ENCODE measurements around the gene SMC3.
"Not testable (repeated sequence)": the region's sequence is repeated elsewhere in the genome, so short reads cannot be mapped to it uniquely, and the experiment has no call there.

Gene SMC3

DNA sequence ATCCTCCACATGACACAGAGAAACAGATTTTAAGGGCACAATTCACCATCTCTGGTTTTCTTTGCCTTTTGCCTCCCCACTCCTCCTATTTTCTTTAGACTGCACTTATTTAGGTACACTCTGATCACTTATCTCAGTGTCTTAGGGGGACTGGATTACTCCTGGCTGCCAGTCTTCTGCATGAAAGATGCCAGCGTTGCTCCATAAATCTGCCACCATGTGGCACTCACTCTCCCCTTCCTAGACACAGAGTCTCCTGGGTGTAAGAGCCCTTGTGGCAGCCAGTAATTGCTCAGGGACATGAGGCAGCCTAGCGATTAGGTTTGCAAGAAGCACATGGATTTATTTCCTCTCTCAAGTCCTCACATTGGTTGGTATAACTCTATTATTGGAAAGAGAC is 42.1 kb downstream of the SMC3 start:
- Histone ChIP-seq H3K4me1 (ENCODE audit: control insufficient read depth in 5 of 5, insufficient read depth in 5 of 5, low read length in 5 of 5) (peaks cover 0 to 13% (median 5%) of the 10 kb centered on the region in 5 donors), H3K27me3 (ENCODE audit: control insufficient read depth in 5 of 5, insufficient read depth in 4 of 5, low read length in 5 of 5) (no peaks in the 10 kb centered on the region), H3K9me3 (ENCODE audit: control insufficient read depth in 5 of 5, low read length in 5 of 5) (no peaks in the 10 kb centered on the region), H3K4me3 (ENCODE audit: low read depth in 1 of 5, low read length in 5 of 5) (no peak overlapping the region), H3K9ac (ENCODE audit: low read length in 5 of 5) (no peak overlapping the region), H3K36me3 (ENCODE audit: control insufficient read depth in 5 of 5, insufficient read depth in 5 of 5, low read length in 5 of 5) (peaks cover 10 to 17% (median 12%) of the 10 kb centered on the region in 5 donors), H3K27ac (ENCODE audit: low read depth, low read length) (no peak overlapping the region)

DNA sequence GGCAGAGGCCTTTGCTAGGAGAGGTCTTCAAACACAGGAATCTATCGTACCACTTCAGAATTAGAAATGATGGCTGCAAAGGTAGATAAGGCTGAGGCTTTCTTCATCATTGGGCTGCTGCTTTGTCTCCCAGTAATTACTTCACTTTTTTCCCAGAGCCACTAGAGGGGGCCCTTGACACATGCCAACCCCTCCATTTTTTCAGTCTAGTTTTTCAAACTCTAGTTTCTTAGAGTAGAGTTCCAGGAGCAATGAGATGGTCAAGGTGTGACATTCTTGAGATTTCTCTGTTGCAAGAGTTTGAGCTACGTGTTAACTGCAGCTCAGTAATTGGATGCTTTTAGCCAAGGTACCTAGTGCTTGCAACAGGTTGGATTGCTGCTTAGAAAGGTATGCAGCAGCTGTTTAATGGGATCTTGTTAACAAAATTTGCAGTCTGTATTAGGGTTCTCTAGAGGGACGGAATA is 42.8 kb downstream of the SMC3 start:
- peaks cover 0 to 13% (median 5%) of the 10 kb centered on the region in 5 donors for H3K4me1 ChIP-seq (ENCODE audit: control insufficient read depth in 5 of 5, insufficient read depth in 5 of 5, low read length in 5 of 5)
- no peak overlapping the region for H3K9ac ChIP-seq (ENCODE audit: low read length in 5 of 5)
- H3K27ac ChIP-seq (ENCODE audit: low read depth, low read length): no peak overlapping the region
- no peak overlapping the region for H3K4me3 ChIP-seq (ENCODE audit: low read depth in 1 of 5, low read length in 5 of 5)
- no peaks in the 10 kb centered on the region for H3K9me3 ChIP-seq (ENCODE audit: control insufficient read depth in 5 of 5, low read length in 5 of 5)
- peaks cover 4 to 10% (median 8%) of the 10 kb centered on the region in 5 donors for H3K36me3 ChIP-seq (ENCODE audit: control insufficient read depth in 5 of 5, insufficient read depth in 5 of 5, low read length in 5 of 5)
- H3K27me3 ChIP-seq (ENCODE audit: control insufficient read depth in 5 of 5, insufficient read depth in 4 of 5, low read length in 5 of 5): no peaks in the 10 kb centered on the region

GRCh38 chr10:110610781-110611180 is 43.3 kb downstream of the SMC3 start:
- peaks cover 0 to 13% (median 5%) of the 10 kb centered on the region in 5 donors for H3K4me1 ChIP-seq (ENCODE audit: control insufficient read depth in 5 of 5, insufficient read depth in 5 of 5, low read length in 5 of 5)
- H3K9ac ChIP-seq (ENCODE audit: low read length in 5 of 5); H3K36me3 ChIP-seq (ENCODE audit: control insufficient read depth in 5 of 5, insufficient read depth in 5 of 5, low read length in 5 of 5); H3K4me3 ChIP-seq (ENCODE audit: low read depth in 1 of 5, low read length in 5 of 5); H3K9me3 ChIP-seq (ENCODE audit: control insufficient read depth in 5 of 5, low read length in 5 of 5); H3K27ac ChIP-seq (ENCODE audit: low read depth, low read length); H3K27me3 ChIP-seq (ENCODE audit: control insufficient read depth in 5 of 5, insufficient read depth in 4 of 5, low read length in 5 of 5): not testable (repeated sequence)

DNA sequence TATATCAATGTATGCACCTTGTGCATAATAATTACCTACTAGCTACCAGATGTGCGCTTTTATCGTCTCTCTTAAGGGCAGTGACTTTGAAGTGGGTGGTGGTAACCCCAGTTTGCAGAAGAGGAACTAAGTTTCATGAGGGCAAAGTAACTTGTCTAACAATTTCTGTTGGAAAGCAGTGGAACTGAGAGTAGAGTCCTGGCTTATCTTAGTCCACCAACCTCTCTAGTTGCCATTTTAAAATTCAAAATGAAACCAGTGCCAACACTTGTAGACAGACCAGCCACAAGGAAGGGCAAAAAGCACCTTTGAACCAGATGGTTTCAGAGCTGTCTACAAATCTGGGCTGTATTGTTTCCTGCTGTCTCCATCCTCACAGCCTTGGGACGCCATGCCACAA is 44.6 kb downstream of the SMC3 start:
- Histone ChIP-seq H3K4me1 (ENCODE audit: control insufficient read depth in 5 of 5, insufficient read depth in 5 of 5, low read length in 5 of 5) (peaks cover 0 to 13% (median 5%) of the 10 kb centered on the region in 5 donors), H3K9me3 (ENCODE audit: control insufficient read depth in 5 of 5, low read length in 5 of 5) (no peaks in the 10 kb centered on the region), H3K4me3 (ENCODE audit: low read depth in 1 of 5, low read length in 5 of 5) (no peak overlapping the region)

DNA sequence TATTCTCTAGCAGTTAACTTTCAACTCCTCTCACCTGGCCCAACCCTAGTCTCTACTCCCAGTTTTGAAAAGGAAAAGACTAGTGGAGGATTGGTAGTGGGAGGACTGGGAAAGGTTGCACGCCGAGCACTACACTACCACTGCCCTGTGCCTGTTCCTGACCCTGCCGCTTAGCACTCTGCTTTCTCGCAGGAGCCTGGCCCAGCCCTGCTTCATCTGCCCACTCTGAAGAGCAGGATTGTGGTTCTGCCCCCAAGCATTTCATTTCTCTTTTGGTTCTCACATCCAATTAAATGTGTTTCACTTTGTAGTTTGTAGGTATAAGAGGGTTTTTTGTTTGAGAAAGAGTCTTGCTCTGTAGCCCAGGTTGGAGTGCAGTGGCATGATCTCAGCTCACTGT is 45.1 kb downstream of the SMC3 start:
- peaks cover 0 to 13% (median 5%) of the 10 kb centered on the region in 5 donors for H3K4me1 ChIP-seq (ENCODE audit: control insufficient read depth in 5 of 5, insufficient read depth in 5 of 5, low read length in 5 of 5)
- H3K9me3 ChIP-seq (ENCODE audit: control insufficient read depth in 5 of 5, low read length in 5 of 5): no peaks in the 10 kb centered on the region
- no peak overlapping the region for H3K27ac ChIP-seq (ENCODE audit: low read depth, low read length)
- no peaks in the 10 kb centered on the region for H3K27me3 ChIP-seq (ENCODE audit: control insufficient read depth in 5 of 5, insufficient read depth in 4 of 5, low read length in 5 of 5)
- no peak overlapping the region for H3K4me3 ChIP-seq (ENCODE audit: low read depth in 1 of 5, low read length in 5 of 5)
- no peaks in the 10 kb centered on the region for H3K36me3 ChIP-seq (ENCODE audit: control insufficient read depth in 5 of 5, insufficient read depth in 5 of 5, low read length in 5 of 5)
- H3K9ac ChIP-seq (ENCODE audit: low read length in 5 of 5): no peak overlapping the region

More for the DNA sequence above, 44.6 kb downstream of the SMC3 start:
- no peaks in the 10 kb centered on the region for H3K27me3 ChIP-seq (ENCODE audit: control insufficient read depth in 5 of 5, insufficient read depth in 4 of 5, low read length in 5 of 5)
- H3K9ac ChIP-seq (ENCODE audit: low read length in 5 of 5): no peak overlapping the region
- no peak overlapping the region for H3K27ac ChIP-seq (ENCODE audit: low read depth, low read length)
- no peaks in the 10 kb centered on the region for H3K36me3 ChIP-seq (ENCODE audit: control insufficient read depth in 5 of 5, insufficient read depth in 5 of 5, low read length in 5 of 5)

DNA sequence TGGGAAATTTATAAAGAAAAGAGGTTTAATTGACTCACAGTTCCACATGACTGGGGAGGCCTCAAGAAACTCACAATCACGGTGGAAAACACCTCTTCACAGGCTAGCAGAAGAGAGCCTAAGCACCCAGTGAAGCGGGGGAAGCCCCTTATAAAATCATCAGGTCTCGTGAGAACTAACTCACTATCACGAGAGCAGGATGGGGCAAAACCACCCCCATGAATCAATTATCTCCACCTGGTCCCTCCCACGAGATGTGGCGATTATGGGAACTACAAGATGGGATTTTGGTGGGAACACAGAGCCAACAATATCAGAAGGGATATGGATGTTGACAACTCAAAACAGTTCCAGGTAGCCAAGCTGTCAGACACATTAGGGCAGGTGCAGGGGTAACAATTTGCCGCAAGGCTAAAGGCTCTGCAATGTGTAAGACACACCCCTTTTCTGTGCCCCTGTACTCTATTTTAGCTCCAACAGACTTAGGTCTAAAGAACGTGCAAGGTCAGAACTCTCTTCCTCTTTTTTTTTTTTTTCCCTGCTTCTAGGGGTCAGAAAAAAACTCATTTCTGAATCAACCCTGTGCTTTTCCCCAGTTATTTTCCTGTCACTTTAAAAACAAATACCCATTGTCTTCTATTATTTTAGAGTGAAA is 46.0 kb downstream of the SMC3 start:
- peaks cover 0 to 11% (median 5%) of the 10 kb centered on the region in 5 donors for H3K4me1 ChIP-seq (ENCODE audit: control insufficient read depth in 5 of 5, insufficient read depth in 5 of 5, low read length in 5 of 5)
- H3K9ac ChIP-seq (ENCODE audit: low read length in 5 of 5): no peak overlapping the region
- no peak overlapping the region for H3K4me3 ChIP-seq (ENCODE audit: low read depth in 1 of 5, low read length in 5 of 5)
- no peak overlapping the region for H3K27ac ChIP-seq (ENCODE audit: low read depth, low read length)
- H3K9me3 ChIP-seq (ENCODE audit: control insufficient read depth in 5 of 5, low read length in 5 of 5): no peaks in the 10 kb centered on the region
- no peaks in the 10 kb centered on the region for H3K36me3 ChIP-seq (ENCODE audit: control insufficient read depth in 5 of 5, insufficient read depth in 5 of 5, low read length in 5 of 5)
- no peaks in the 10 kb centered on the region for H3K27me3 ChIP-seq (ENCODE audit: control insufficient read depth in 5 of 5, insufficient read depth in 4 of 5, low read length in 5 of 5)

- no peaks in the 10 kb centered on the region for H3K9me3 ChIP-seq (ENCODE audit: control insufficient read depth in 5 of 5, low read length in 5 of 5)
- H3K36me3 ChIP-seq (ENCODE audit: control insufficient read depth in 5 of 5, insufficient read depth in 5 of 5, low read length in 5 of 5): no peaks in the 10 kb centered on the region
- H3K27ac ChIP-seq (ENCODE audit: low read depth, low read length): no peak overlapping the region
- H3K9ac ChIP-seq (ENCODE audit: low read length in 5 of 5): no peak overlapping the region
- no peak overlapping the region for H3K4me3 ChIP-seq (ENCODE audit: low read depth in 1 of 5, low read length in 5 of 5)
- H3K27me3 ChIP-seq (ENCODE audit: control insufficient read depth in 5 of 5, insufficient read depth in 4 of 5, low read length in 5 of 5): no peaks in the 10 kb centered on the region
- peaks cover 0 to 9% (median 5%) of the 10 kb centered on the region in 5 donors for H3K4me1 ChIP-seq (ENCODE audit: control insufficient read depth in 5 of 5, insufficient read depth in 5 of 5, low read length in 5 of 5)
These were observed 46.6 kb downstream of the SMC3 start for GRCh38 chr10:110613996-110614495.

GRCh38 chr10:110615057-110615747 is 47.7 kb downstream of the SMC3 start:
- Histone ChIP-seq H3K4me1 (ENCODE audit: control insufficient read depth in 5 of 5, insufficient read depth in 5 of 5, low read length in 5 of 5) (no peaks in the 10 kb centered on the region), H3K9ac (ENCODE audit: low read length in 5 of 5) (no peak overlapping the region), H3K27me3 (ENCODE audit: control insufficient read depth in 5 of 5, insufficient read depth in 4 of 5, low read length in 5 of 5) (no peaks in the 10 kb centered on the region), H3K9me3 (ENCODE audit: control insufficient read depth in 5 of 5, low read length in 5 of 5) (no peaks in the 10 kb centered on the region), H3K27ac (ENCODE audit: low read depth, low read length) (no peak overlapping the region), H3K36me3 (ENCODE audit: control insufficient read depth in 5 of 5, insufficient read depth in 5 of 5, low read length in 5 of 5) (no peaks in the 10 kb centered on the region), H3K4me3 (ENCODE audit: low read depth in 1 of 5, low read length in 5 of 5) (no peak overlapping the region)

GRCh38 chr10:110616493-110617033 is 49.1 kb downstream of the SMC3 start:
- Histone ChIP-seq H3K4me3 (ENCODE audit: low read depth in 1 of 5, low read length in 5 of 5) (no peak overlapping the region), H3K9ac (ENCODE audit: low read length in 5 of 5) (no peak overlapping the region), H3K27me3 (ENCODE audit: control insufficient read depth in 5 of 5, insufficient read depth in 4 of 5, low read length in 5 of 5) (no peaks in the 10 kb centered on the region), H3K27ac (ENCODE audit: low read depth, low read length) (no peak overlapping the region), H3K4me1 (ENCODE audit: control insufficient read depth in 5 of 5, insufficient read depth in 5 of 5, low read length in 5 of 5) (no peaks in the 10 kb centered on the region), H3K9me3 (ENCODE audit: control insufficient read depth in 5 of 5, low read length in 5 of 5) (no peaks in the 10 kb centered on the region), H3K36me3 (ENCODE audit: control insufficient read depth in 5 of 5, insufficient read depth in 5 of 5, low read length in 5 of 5) (no peaks in the 10 kb centered on the region)

All from subcutaneous abdominal adipose tissue (tissue), 5 donors.